Spleen (tissue), 7 donors: Measurements from ENCODE around the gene OR5M3.

Source experiments
- POLR2A ChIP-seq, 3 donors: fragments of 450-650 bp; IDR thresholded peaks; one replicate each; pipeline ENCODE4 v1.5.1; 2017; ENCODE audit warnings: antibody characterized with exemption in 3 of 3, mild to moderate bottlenecking in 1 of 3
- POLR2AphosphoS5 ChIP-seq, 3 donors: sonication (generic); formaldehyde crosslinking; IDR thresholded peaks; one replicate each; pipeline ENCODE4 v1.5.1; 2017; ENCODE audit warnings: antibody characterized with exemption in 3 of 3
- TF ChIP-seq, protein P1 (sequence below), 11 experiments: fragments of 200-600 bp in 7 of 11; fragments of 450-650 bp in 4 of 11; sonication (generic) in 4 of 11; IDR thresholded peaks in 8 of 11; conservative IDR thresholded peaks in 3 of 11; 1 replicate in 7 of 11; 2 replicates in 4 of 11; pipeline versions ENCODE4 v1.4.0 to v1.8.0; 2016 to 2021; ENCODE audit warnings: antibody characterized with exemption in 11 of 11, inconsistent platforms in 4 of 11, mild to moderate bottlenecking in 1 of 11
- donor health status: DM: no; HTN: no; CAD: no; lungs with moderate emphysema.
- donor health status: DM: no; HTN: no; CAD: no.
- donor health status: DM: no; HTN: no; CAD: no.

- TF ChIP-seq, protein P1, sequence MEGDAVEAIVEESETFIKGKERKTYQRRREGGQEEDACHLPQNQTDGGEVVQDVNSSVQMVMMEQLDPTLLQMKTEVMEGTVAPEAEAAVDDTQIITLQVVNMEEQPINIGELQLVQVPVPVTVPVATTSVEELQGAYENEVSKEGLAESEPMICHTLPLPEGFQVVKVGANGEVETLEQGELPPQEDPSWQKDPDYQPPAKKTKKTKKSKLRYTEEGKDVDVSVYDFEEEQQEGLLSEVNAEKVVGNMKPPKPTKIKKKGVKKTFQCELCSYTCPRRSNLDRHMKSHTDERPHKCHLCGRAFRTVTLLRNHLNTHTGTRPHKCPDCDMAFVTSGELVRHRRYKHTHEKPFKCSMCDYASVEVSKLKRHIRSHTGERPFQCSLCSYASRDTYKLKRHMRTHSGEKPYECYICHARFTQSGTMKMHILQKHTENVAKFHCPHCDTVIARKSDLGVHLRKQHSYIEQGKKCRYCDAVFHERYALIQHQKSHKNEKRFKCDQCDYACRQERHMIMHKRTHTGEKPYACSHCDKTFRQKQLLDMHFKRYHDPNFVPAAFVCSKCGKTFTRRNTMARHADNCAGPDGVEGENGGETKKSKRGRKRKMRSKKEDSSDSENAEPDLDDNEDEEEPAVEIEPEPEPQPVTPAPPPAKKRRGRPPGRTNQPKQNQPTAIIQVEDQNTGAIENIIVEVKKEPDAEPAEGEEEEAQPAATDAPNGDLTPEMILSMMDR (IDR thresholded peaks at IDR 0.05 in 8 of 11, conservative IDR thresholded peaks at IDR 0.05 in 3 of 11): no peak
- TF ChIP-seq POLR2AphosphoS5 (IDR thresholded peaks at IDR 0.05): no peak
- no peak for TF ChIP-seq POLR2A (IDR thresholded peaks at IDR 0.05)
Measured at GRCh38 chr11:56495117-56495516, 22.0 kb upstream of the OR5M3 start.
